ENCODE measurements around the gene NLK.

The NLK gene

DNA sequence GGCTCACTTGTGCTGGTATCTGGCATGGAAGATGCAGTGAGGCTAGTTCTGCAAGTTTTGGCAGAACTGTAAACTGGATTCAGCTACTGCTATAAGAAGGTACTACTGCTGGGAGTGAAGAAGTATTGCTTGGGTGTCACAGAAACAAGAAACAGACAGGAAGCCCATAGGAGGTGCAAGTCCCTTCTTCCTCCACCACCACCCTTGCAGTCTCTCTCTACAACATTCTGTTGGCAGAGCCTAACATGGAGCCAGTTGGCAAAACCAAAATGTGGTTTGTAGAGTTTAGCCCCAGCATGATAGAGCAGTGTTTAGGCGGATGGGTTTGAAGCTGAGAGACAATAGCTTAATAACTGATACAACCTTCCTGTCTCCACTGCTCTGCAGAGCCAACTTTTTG lies 72.6 kb downstream of the NLK start:
- ChIA-PET CTCF (interaction anchor here (0.6 kb wide), 1 partner anchor 194 kb away, joined by 3 read pairs; no protein-coding TSS in a partner anchor), POLR2A (no interaction called here)
- TF ChIP-seq SUZ12 (IDR thresholded peaks at IDR 0.05) (no peak), FOXK2 (IDR thresholded peaks at IDR 0.05) (no peak), ELF4 (IDR thresholded peaks at IDR 0.05) (no peak), CTBP1 (IDR thresholded peaks at IDR 0.05; ENCODE audit: borderline replicate concordance) (no peak), SP1 (IDR thresholded peaks at IDR 0.05) (no peak), NFRKB (IDR thresholded peaks at IDR 0.05) (no peak), FOXA1 (IDR thresholded peaks at IDR 0.05) (no peak), ARNT (IDR thresholded peaks at IDR 0.05) (no peak), TARDBP (IDR thresholded peaks at IDR 0.05) (no peak)
- TF ChIP-seq, protein P1, sequence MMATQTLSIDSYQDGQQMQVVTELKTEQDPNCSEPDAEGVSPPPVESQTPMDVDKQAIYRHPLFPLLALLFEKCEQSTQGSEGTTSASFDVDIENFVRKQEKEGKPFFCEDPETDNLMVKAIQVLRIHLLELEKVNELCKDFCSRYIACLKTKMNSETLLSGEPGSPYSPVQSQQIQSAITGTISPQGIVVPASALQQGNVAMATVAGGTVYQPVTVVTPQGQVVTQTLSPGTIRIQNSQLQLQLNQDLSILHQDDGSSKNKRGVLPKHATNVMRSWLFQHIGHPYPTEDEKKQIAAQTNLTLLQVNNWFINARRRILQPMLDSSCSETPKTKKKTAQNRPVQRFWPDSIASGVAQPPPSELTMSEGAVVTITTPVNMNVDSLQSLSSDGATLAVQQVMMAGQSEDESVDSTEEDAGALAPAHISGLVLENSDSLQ (IDR thresholded peaks at IDR 0.05) = no peak
- no peak for DNase-seq (ENCODE audit: extremely low spot score)

DNA sequence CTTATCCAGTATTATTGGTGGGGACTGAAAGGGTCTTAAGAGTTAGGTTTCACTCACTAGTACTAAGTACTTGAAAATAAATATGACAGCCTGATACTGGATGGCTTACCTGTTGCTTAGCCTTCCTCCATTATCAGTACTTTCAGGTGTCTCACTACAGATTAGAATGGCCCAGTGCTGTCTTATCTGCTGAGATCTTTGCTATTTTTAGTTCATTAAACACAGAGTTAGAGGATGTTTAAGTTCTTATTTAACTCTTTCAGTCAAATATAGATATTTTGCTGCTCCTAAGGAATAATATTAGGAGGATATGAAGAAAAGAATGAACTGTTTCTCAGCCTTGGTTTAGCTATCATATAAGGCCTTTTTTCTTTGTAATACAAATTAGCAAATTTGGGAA lies 74.8 kb downstream of the NLK start:
- ChIA-PET CTCF (no interaction called here), POLR2A (no interaction called here)
- no peak for TF ChIP-seq FOXK2 (IDR thresholded peaks at IDR 0.05)
- DNase-seq (ENCODE audit: extremely low spot score) = no peak

DNA sequence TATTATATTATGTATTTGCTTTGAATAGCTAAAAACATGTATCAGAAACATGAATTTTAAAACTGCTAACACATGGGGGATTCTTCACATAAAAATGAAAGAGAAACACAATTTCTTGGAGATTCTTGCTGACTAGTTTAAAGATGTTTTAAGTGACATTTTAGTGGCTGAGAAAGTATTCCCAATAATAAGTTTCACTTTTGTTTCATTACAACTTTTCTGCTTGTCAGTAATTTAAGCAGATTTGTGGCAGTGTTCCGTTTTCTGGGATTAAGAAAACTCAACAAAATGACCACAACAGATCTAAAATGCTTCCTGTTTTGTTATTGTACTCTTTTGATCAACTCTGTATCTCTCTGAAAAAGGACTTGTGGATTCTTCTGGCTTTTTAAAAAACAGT lies 75.9 kb downstream of the NLK start:
- TF ChIP-seq LEF1 (IDR thresholded peaks at IDR 0.05; ENCODE audit: borderline replicate concordance) (no peak), L3MBTL2 (conservative IDR thresholded peaks at IDR 0.05) (no peak), TARDBP (IDR thresholded peaks at IDR 0.05) (no peak), ELF4 (IDR thresholded peaks at IDR 0.05) (no peak), ZNF384 (IDR thresholded peaks at IDR 0.05) (no peak), FOXK2 (IDR thresholded peaks at IDR 0.05) (no peak), BHLHE40 (IDR thresholded peaks at IDR 0.05; ENCODE audit: borderline replicate concordance) (no peak), FOXM1 (IDR thresholded peaks at IDR 0.05; ENCODE audit: borderline replicate concordance) (no peak), SUZ12 (IDR thresholded peaks at IDR 0.05) (no peak), SP1 (IDR thresholded peaks at IDR 0.05) (no peak), FOXA1 (IDR thresholded peaks at IDR 0.05) (no peak), NFRKB (IDR thresholded peaks at IDR 0.05) (no peak), CTBP1 (IDR thresholded peaks at IDR 0.05; ENCODE audit: borderline replicate concordance) (no peak), ARNT (IDR thresholded peaks at IDR 0.05) (no peak), HDGF (IDR thresholded peaks at IDR 0.05; ENCODE audit: borderline replicate concordance) (no peak)
- TF ChIP-seq, protein P1 (IDR thresholded peaks at IDR 0.05) = no peak
- ChIA-PET POLR2A (no interaction called here), CTCF (no interaction called here)
- DNase-seq (ENCODE audit: extremely low spot score) = no peak

DNA sequence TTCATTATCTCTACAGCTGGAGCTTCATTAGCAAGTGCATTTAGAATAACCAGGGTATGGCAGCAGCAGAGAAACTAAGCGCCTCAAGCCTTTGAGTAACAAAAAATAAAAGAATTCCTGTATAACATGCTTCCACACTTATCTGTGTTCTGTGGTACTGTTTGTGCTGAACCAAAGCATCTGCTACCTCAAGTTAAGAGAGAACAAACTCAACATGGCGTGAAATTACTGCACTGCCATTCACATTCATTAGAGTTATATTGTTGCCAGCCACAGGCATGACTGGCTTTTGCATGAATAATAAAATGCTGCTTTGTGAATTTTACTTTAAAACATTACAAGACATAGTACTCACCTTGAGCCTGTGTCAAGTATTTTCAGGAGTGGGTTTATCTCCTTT lies 76.6 kb downstream of the NLK start:
- DNase-seq (ENCODE audit: extremely low spot score) = no peak
- TF ChIP-seq SP1 (IDR thresholded peaks at IDR 0.05) (no peak), CTBP1 (IDR thresholded peaks at IDR 0.05; ENCODE audit: borderline replicate concordance) (no peak), NFRKB (IDR thresholded peaks at IDR 0.05) (no peak), ZNF384 (IDR thresholded peaks at IDR 0.05) (no peak), FOXM1 (IDR thresholded peaks at IDR 0.05; ENCODE audit: borderline replicate concordance) (no peak), FOXK2 (IDR thresholded peaks at IDR 0.05) (no peak), L3MBTL2 (conservative IDR thresholded peaks at IDR 0.05) (no peak), LEF1 (IDR thresholded peaks at IDR 0.05; ENCODE audit: borderline replicate concordance) (no peak), ELF4 (IDR thresholded peaks at IDR 0.05) (no peak), FOXA1 (IDR thresholded peaks at IDR 0.05) (no peak), BHLHE40 (IDR thresholded peaks at IDR 0.05; ENCODE audit: borderline replicate concordance) (no peak), ARNT (IDR thresholded peaks at IDR 0.05) (no peak), TARDBP (IDR thresholded peaks at IDR 0.05) (no peak), SUZ12 (IDR thresholded peaks at IDR 0.05) (no peak), HDGF (IDR thresholded peaks at IDR 0.05; ENCODE audit: borderline replicate concordance) (no peak)
- TF ChIP-seq, protein P1 (IDR thresholded peaks at IDR 0.05) = no peak
- ChIA-PET CTCF (no interaction called here), POLR2A (no interaction called here)

DNA sequence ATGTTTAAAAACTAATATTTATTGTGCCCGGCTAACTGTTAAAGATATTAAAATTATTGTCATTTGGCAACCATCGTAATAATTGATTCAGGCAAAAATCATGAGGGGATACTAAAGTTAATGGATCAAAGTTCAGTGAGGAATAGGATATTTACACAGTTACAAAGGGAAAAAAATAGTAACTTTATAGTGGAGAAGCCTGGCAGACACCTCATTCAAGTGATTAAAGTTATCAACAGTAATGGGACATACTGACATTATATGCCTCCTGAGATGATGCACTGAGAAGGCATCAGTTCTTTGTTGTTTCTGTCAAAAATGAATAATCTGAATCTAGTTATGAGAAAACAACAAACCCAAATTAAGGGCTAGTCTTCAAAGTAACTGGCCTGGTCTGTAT lies 77.1 kb downstream of the NLK start:
- ChIA-PET CTCF (no interaction called here), POLR2A (no interaction called here)
- no peak for DNase-seq (ENCODE audit: extremely low spot score)
- TF ChIP-seq ARNT (IDR thresholded peaks at IDR 0.05) = no peak
- TF ChIP-seq SP1 (IDR thresholded peaks at IDR 0.05) = no peak
- no peak for TF ChIP-seq ZNF384 (IDR thresholded peaks at IDR 0.05)
- TF ChIP-seq, protein P1 (IDR thresholded peaks at IDR 0.05) = no peak
- no peak for TF ChIP-seq FOXM1 (IDR thresholded peaks at IDR 0.05; ENCODE audit: borderline replicate concordance)
- TF ChIP-seq L3MBTL2 (conservative IDR thresholded peaks at IDR 0.05) = no peak
- TF ChIP-seq BHLHE40 (IDR thresholded peaks at IDR 0.05; ENCODE audit: borderline replicate concordance) = no peak
- no peak for TF ChIP-seq TARDBP (IDR thresholded peaks at IDR 0.05)
- no peak for TF ChIP-seq LEF1 (IDR thresholded peaks at IDR 0.05; ENCODE audit: borderline replicate concordance)
- no peak for TF ChIP-seq ELF4 (IDR thresholded peaks at IDR 0.05)
- no peak for TF ChIP-seq HDGF (IDR thresholded peaks at IDR 0.05; ENCODE audit: borderline replicate concordance)
- no peak for TF ChIP-seq FOXA1 (IDR thresholded peaks at IDR 0.05)
- TF ChIP-seq CTBP1 (IDR thresholded peaks at IDR 0.05; ENCODE audit: borderline replicate concordance) = no peak

DNA sequence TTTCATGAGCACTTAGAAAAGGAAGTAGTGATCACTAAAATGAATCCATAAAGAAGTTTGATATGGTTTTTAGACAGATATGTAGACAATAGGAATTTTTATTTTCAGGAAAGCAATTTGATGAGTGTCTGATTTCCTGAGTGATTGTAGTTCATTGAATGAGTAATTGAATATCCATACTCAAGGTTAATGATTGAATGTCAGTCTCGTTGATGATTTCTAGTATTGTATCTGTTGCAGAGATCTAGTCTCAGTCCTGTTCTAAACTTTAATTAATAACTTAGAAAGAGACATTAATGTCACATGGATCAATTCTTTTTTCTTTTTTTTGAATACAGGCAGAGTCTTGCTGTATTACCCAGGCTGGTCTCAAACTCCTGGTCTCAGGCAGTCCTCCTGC lies 78.3 kb downstream of the NLK start:
- ChIA-PET POLR2A (no interaction called here), CTCF (no interaction called here)
- TF ChIP-seq FOXK2 (IDR thresholded peaks at IDR 0.05) = no peak
- no peak for TF ChIP-seq SUZ12 (IDR thresholded peaks at IDR 0.05)
- no peak for TF ChIP-seq BHLHE40 (IDR thresholded peaks at IDR 0.05; ENCODE audit: borderline replicate concordance)
- no peak for TF ChIP-seq ZNF384 (IDR thresholded peaks at IDR 0.05)
- no peak for TF ChIP-seq L3MBTL2 (conservative IDR thresholded peaks at IDR 0.05)
- TF ChIP-seq, protein P1 (IDR thresholded peaks at IDR 0.05) = no peak
- TF ChIP-seq CTBP1 (IDR thresholded peaks at IDR 0.05; ENCODE audit: borderline replicate concordance) = no peak
- no peak for TF ChIP-seq FOXM1 (IDR thresholded peaks at IDR 0.05; ENCODE audit: borderline replicate concordance)
- no peak for TF ChIP-seq LEF1 (IDR thresholded peaks at IDR 0.05; ENCODE audit: borderline replicate concordance)
- no peak for TF ChIP-seq ARNT (IDR thresholded peaks at IDR 0.05)
- DNase-seq (ENCODE audit: extremely low spot score) = no peak

All from HEK293T (cell line).